DOHH2 (cell line): ENCODE measurements around the gene KRT84.

Experiments used
- H3F3A ChIP-seq: fragments of 200-600 bp; sonication (generic), shearing (Covaris generic); 2 replicates; pipeline ENCODE4 v1.6.0; 2016; ENCODE audit warnings: antibody characterized with exemption, mild to moderate bottlenecking; ENCODE audit not compliant: control insufficient read depth, insufficient read depth
- H3K27ac ChIP-seq: fragments of 200-600 bp; sonication (generic); 2 replicates; pipeline ENCODE4 v1.5.1; 2014; ENCODE audit warnings: low read depth, mild to moderate bottlenecking, low read length, moderate library complexity
- H3K27me3 ChIP-seq: fragments of 200-600 bp; sonication (generic); 2 replicates; pipeline ENCODE4 v1.6.1; 2014; ENCODE audit warnings: mild to moderate bottlenecking, low read length, mixed read lengths; ENCODE audit not compliant: control insufficient read depth
- H3K36me3 ChIP-seq: fragments of 200-600 bp; sonication (generic); 2 replicates; pipeline ENCODE4 v1.6.1; 2014; ENCODE audit warnings: mild to moderate bottlenecking, low read length, moderate library complexity, mixed read lengths; ENCODE audit not compliant: control insufficient read depth
- H3K4me1 ChIP-seq: fragments of 200-600 bp; sonication (generic); 2 replicates; pipeline ENCODE4 v1.6.1; 2014; ENCODE audit warnings: mild to moderate bottlenecking, low read length, mixed read lengths; ENCODE audit not compliant: control insufficient read depth
- H3K4me2 ChIP-seq: fragments of 200-600 bp; sonication (generic); 2 replicates; pipeline ENCODE4 v1.6.0; 2014; ENCODE audit warnings: mild to moderate bottlenecking, low read length, moderate library complexity
- H3K4me3 ChIP-seq: fragments of 200-600 bp; sonication (generic); 2 replicates; pipeline ENCODE4 v1.5.1; 2014; ENCODE audit warnings: mild to moderate bottlenecking, low read length, mixed read lengths
- H3K79me2 ChIP-seq: fragments of 200-600 bp; sonication (generic); 2 replicates; pipeline ENCODE4 v1.6.1; 2014; ENCODE audit warnings: mild to moderate bottlenecking, low read length, mixed read lengths; ENCODE audit not compliant: control insufficient read depth
- H3K9me2 ChIP-seq: fragments of 200-600 bp; sonication (generic); replicated peaks from 2 replicates; pipeline ENCODE4 v1.6.1; 2014; ENCODE audit warnings: mild to moderate bottlenecking, low read length, mixed read lengths; ENCODE audit not compliant: control insufficient read depth
- H3K9me3 ChIP-seq: fragments of 200-600 bp; sonication (generic); 2 replicates; pipeline ENCODE4 v1.6.1; 2014; ENCODE audit warnings: antibody characterized with exemption, low read length, mixed read lengths; ENCODE audit not compliant: control insufficient read depth, insufficient read depth
- H4K20me1 ChIP-seq: fragments of 200-600 bp; sonication (generic); 2 replicates; pipeline ENCODE4 v1.6.0; 2014; ENCODE audit warnings: low read depth, mild to moderate bottlenecking, antibody characterized with exemption, low read length, moderate library complexity; ENCODE audit not compliant: control insufficient read depth, insufficient read depth
- EZH2phosphoT487 ChIP-seq: fragments of 200-600 bp; sonication (generic); IDR thresholded peaks from 2 replicates; pipeline ENCODE4 v1.6.1; 2017; ENCODE audit warnings: borderline replicate concordance, mild to moderate bottlenecking, antibody characterized with exemption, low read length, moderate library complexity, mixed read lengths
- TF ChIP-seq, protein P1 (sequence below): fragments of 200-600 bp; sonication (generic); IDR thresholded peaks from one replicate; pipeline ENCODE4 v1.5.1; 2014; ENCODE audit warnings: antibody characterized with exemption, mild to moderate bottlenecking, low read depth, low read length; ENCODE audit not compliant: poor library complexity, severe bottlenecking

The KRT84 gene

DNA sequence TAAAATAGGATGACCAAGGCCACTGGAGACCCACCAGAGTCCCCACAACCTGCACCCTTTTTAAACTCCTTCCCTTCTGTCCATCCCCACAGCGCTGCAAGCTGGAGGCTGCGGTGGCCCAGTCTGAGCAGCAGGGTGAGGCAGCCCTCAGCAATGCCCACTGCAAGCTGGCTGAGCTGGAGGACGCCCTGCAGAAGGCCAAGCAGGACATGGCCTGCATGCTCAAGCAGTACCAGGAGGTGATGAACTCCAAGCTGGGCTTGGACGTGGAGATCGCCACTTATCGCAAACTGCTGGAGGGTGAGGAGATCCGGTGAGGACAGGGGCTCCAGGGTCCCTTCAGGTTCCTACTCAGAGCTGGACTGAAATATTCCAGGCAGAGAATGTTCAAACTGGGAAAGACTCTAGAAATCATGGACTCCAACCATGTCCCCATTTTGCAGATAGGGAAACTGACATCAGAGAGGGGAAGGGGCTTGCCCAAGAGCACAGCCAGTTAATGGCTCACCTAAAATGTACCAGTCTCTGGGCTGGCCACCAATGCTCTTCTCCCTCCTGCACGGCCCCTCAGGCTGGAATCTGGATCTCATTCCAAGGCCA lies 35.3 kb downstream of the KRT84 start:
- no peak overlapping the region for H3K4me3 ChIP-seq
- no peaks in the 10 kb centered on the region for H3K36me3 ChIP-seq
- H3K4me1 ChIP-seq, result no peaks in the 10 kb centered on the region
- H3K27ac ChIP-seq, result no peak overlapping the region
- H3K79me2 ChIP-seq, result no peaks in the 10 kb centered on the region
- no peaks in the 10 kb centered on the region for H3K9me3 ChIP-seq
- H3K4me2 ChIP-seq, result no peak overlapping the region
- no peaks in the 10 kb centered on the region for H3F3A ChIP-seq
- no peaks in the 10 kb centered on the region for H3K9me2 ChIP-seq
- peaks cover 32% of the 10 kb centered on the region for H3K27me3 ChIP-seq
- H4K20me1 ChIP-seq, result no peaks in the 10 kb centered on the region
- TF ChIP-seq, protein P1, sequence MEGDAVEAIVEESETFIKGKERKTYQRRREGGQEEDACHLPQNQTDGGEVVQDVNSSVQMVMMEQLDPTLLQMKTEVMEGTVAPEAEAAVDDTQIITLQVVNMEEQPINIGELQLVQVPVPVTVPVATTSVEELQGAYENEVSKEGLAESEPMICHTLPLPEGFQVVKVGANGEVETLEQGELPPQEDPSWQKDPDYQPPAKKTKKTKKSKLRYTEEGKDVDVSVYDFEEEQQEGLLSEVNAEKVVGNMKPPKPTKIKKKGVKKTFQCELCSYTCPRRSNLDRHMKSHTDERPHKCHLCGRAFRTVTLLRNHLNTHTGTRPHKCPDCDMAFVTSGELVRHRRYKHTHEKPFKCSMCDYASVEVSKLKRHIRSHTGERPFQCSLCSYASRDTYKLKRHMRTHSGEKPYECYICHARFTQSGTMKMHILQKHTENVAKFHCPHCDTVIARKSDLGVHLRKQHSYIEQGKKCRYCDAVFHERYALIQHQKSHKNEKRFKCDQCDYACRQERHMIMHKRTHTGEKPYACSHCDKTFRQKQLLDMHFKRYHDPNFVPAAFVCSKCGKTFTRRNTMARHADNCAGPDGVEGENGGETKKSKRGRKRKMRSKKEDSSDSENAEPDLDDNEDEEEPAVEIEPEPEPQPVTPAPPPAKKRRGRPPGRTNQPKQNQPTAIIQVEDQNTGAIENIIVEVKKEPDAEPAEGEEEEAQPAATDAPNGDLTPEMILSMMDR, result no peak
- TF ChIP-seq EZH2phosphoT487, result no peak

DNA sequence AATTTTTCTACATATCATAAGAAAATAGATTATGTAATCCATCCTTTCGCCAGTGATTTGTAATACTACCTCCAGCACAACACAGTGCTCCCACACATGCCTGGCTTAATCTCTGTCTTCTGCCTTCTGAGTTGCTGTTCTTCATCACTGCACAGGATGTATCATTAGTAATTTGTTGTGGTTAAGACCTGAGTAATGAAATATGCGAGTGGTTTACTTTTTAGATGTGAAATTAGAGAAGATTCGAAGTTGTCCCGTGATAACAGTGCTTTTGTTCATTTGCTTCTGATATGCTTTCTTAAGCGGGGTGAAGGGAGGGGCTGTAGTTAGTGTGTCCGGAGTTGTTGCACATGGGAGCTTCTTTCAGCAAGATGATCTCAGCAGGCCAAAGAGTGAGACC lies 36.3 kb downstream of the KRT84 start:
- H3K79me2 ChIP-seq, result no peaks in the 10 kb centered on the region
- H3F3A ChIP-seq, result no peaks in the 10 kb centered on the region
- no peaks in the 10 kb centered on the region for H4K20me1 ChIP-seq
- H3K27ac ChIP-seq, result no peak overlapping the region
- no peak overlapping the region for H3K4me2 ChIP-seq
- H3K9me2 ChIP-seq, result no peaks in the 10 kb centered on the region
- H3K36me3 ChIP-seq, result no peaks in the 10 kb centered on the region
- no peak overlapping the region for H3K4me3 ChIP-seq
- TF ChIP-seq, protein P1, result no peak
- TF ChIP-seq EZH2phosphoT487, result no peak
- H3K27me3 ChIP-seq, result peaks cover 26% of the 10 kb centered on the region
- no peaks in the 10 kb centered on the region for H3K4me1 ChIP-seq
- H3K9me3 ChIP-seq, result no peaks in the 10 kb centered on the region

DNA sequence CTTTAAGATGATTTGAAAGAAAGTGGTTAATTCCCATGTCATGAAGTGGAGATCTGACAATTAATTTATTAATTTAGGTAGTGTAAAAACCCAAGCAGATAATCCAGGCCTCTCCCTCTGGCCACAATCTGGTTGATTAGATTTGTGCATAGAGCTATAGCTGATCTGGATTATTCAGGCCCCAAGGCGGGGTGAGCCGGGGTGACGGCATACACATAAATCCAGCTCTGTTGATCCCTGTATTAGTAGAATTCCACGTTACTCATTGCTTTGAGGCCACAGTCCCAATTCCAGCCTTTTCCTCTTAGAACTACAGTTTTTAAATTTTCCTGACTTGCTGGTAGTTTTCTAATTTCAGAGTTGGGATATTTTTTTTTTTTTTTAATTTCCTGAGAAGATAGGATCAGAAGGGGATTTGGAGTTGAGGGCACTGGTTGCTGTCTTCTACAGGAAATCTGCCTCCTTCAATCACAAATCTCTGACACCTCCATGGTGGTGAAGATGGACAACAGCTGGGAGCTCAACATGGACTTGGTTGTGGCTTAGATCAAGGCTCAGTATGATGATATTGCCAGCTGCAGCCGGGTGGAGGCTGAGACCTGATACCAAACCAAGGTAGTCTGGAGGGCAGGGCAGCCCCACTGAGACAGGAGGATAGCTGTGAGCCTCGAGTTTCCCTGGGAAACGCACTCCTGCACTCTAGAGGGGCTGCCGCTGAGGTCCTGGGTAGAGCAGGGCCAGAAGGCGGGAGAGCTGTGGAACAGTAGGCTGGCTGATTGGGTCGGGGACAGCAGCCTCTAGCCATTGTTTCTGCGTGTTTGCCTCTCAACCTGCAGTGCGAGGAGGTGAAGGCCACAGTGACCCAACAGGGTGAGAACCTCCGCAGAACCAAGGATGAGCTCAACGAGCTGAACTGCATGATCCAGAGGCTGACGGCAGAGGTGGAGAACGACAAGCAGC lies 37.6 kb downstream of the KRT84 start:
- Histone ChIP-seq H3F3A (no peaks in the 10 kb centered on the region), H3K27ac (no peak overlapping the region), H3K9me3 (no peaks in the 10 kb centered on the region), H3K9me2 (no peaks in the 10 kb centered on the region), H3K36me3 (no peaks in the 10 kb centered on the region), H3K79me2 (no peaks in the 10 kb centered on the region), H4K20me1 (no peaks in the 10 kb centered on the region), H3K27me3 (peaks cover 19% of the 10 kb centered on the region; the same call in 1 of the 2 replicates), H3K4me1 (no peaks in the 10 kb centered on the region), H3K4me2 (no peak overlapping the region), H3K4me3 (no peak overlapping the region)
- TF ChIP-seq, protein P1, result no peak
- TF ChIP-seq EZH2phosphoT487, result no peak
